DND-41 (cell line): ENCODE results near the gene NR1D1.

Experiments used
- CTCF ChIP-seq: IDR thresholded peaks from 2 replicates; pipeline ENCODE4 v1.5.1; 2012; ENCODE audit warnings: borderline replicate concordance, low read length, moderate library complexity, mild to moderate bottlenecking; ENCODE audit not compliant: poor library complexity, severe bottlenecking; ENCODE audit errors: extremely low read depth
- EZH2 ChIP-seq: IDR thresholded peaks from 3 replicates; pipeline ENCODE4 v1.6.1; 2012; ENCODE audit warnings: borderline replicate concordance, low read depth, mild to moderate bottlenecking, moderate library complexity, low read length, inconsistent platforms; ENCODE audit not compliant: severe bottlenecking

DNA sequence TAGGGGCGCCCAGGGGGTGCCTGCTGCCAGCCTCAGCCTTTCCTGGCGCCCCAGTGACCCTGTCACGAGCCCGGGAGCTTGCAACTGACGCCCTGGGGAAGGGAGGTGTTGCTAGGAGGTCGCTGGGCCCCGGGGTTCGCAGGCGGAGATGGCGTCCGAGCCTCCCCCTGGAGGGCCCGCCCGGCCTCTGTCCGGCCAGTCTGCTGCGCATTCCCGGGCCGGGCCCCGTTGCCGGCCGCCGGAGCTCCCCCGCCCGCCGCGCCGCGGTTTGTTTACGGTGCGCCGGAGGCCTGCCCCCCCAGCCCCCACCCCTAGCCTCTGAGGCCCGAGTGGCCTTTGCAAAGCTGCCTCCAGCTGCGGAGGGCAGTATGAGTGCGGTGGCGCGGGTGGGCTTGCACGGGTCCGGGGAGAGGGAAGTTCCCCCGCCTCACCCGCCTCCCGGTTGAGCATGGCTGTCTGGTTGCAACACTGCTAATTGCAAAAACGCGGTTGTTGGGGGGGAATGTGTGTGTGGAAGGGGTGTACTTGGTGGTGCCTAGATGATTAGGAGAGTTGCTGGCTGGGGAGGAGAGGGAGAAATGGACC, 37.1 kb downstream of the NR1D1 start:
- TF ChIP-seq CTCF (no peak), EZH2 (no peak)
